GM19023 (cell line): ENCODE results near the gene LRP8.
"Not testable (repeated sequence)": the region's sequence is repeated elsewhere in the genome, so short reads cannot be mapped to it uniquely, and the experiment has no call there.

ENCODE experiments used
- ATAC-seq: cut with Tn5 transposase; IDR thresholded peaks from one replicate; pipeline ENCODE4 v1.9.1; 2021; ENCODE audit warnings: mild to moderate bottlenecking, moderate library complexity; ENCODE audit not compliant: unreplicated experiment

The LRP8 gene

DNA sequence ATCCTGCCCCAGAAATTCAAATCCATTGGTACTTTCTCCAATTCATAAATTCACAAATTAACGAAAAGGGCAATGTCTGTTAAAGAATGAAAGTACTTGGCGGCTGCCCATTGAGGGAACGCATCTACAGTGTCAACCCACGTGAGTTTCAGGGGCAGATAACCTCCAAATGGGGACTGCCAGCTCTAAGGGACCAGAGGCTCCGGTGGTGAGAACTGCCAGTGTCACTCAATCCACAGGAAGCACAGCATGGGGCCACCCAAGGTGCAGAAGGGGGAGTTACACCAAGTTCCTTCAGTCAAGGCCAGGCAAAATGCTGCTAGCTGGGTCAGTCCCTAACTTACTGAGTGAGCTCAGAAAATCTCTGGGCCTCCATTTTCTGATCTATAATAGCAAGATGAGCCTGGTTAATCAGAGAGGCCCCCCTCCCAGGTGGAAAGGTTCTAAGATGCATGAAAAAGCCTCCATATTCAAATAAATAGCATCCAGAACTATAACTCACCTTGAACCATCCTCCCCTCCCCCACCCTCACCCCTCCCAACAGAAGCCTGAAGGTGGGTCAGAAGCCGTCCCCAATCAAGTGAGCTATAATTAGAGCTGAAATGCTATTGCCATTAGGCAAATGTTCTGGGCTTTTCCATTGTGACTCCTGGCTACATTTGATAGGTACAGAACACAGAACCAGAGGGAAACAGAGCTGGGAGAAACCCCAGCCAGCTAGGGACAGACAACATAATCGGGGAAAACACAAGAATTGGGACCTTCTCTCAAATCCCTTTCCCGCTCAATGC lies 41.7 kb downstream of the LRP8 start:
- no peak for ATAC-seq

GRCh38 chr1:53285546-53285945 lies 42.3 kb downstream of the LRP8 start:
- no peak for ATAC-seq

DNA sequence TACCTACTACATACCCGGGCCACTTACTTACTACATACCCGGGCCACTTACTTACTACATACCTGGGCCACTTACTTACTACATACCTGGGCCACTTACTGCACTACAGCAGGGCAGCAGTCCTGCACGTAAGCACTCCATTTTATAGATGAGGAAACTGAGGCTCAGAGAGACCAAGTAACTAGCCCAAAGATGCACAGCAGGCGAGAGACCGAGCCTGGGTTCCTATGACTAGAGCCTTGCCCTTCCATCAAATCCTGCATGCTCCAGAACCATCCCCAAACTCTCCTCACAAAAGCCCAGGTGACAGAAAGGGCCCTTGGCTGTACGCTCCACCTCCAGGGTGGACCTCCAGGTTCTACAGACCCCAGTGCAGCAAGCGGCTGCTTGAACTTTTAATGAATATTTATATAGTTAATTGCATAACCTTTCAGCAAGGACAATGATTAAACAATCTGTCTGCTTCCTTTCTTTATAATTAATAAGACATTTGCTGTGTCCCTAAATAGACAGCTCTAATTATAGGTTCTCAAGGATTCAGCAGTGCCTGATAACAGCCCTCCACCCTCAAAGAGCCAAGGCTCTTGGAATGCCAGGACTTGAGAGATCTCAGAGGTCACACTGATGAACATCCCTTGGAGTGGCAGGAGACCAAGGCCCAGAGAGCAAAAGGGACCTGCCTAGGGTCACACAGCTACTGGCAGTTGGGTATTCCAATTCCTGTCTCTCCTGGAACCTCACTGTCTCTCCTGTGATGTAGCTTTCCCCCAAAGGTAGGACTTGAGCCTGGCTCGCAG lies 43.4 kb downstream of the LRP8 start:
- no peak for ATAC-seq

GRCh38 chr1:53283156-53283555 lies 44.7 kb downstream of the LRP8 start:
- not testable (repeated sequence) for ATAC-seq

GRCh38 chr1:53281133-53281532 lies 46.7 kb downstream of the LRP8 start:
- no peak for ATAC-seq

- no peak for ATAC-seq
Measured at GRCh38 chr1:53280496-53280895, 47.4 kb downstream of the LRP8 start.

DNA sequence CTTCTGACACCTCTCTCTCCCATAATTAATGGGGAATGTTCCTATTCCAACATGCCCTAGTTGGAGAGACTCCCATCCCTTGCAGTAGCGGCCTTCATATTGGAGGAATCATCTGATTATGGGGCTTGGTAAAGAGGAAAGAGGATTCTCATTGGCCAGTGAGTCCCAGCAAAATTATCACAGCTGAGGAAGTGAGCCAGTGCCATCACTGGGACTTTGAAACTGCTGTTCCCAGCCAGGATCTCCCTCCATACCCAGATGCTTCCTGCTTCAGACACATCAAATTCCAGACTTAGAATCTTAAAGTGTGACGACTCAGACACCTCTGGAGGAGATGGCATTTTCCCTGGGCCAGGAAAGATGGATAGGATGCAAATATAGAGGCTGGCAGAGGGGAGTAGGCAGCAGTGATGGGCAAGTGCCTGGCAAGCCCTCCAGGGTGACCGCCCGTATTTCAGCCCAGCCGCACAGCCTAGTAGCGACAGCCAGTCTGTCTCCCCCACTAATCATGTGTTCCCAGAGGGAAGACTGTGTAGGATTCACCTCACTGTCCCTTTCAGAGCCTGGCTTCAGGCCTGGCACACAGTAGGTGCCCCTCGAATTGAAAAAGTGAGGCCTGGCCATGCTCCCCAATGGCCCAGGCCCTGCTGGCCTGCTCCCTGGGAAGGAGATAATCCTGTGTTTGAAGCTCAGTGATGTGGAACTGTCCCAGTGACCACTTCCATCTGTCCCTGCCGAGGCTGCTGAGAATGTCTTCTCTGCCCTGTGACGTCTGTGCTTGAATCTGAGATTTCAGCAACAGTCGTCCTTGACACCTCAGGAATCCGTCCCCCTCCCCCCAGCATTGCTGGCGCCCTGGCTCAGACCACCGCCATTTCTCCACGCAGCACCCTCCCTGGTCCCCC lies 48.3 kb downstream of the LRP8 start:
- ATAC-seq: no peak

GRCh38 chr1:53278298-53278725 lies 49.6 kb downstream of the LRP8 start:
- no peak for ATAC-seq

GRCh38 chr1:53277326-53277725 lies 50.5 kb downstream of the LRP8 start:
- ATAC-seq: no peak

DNA sequence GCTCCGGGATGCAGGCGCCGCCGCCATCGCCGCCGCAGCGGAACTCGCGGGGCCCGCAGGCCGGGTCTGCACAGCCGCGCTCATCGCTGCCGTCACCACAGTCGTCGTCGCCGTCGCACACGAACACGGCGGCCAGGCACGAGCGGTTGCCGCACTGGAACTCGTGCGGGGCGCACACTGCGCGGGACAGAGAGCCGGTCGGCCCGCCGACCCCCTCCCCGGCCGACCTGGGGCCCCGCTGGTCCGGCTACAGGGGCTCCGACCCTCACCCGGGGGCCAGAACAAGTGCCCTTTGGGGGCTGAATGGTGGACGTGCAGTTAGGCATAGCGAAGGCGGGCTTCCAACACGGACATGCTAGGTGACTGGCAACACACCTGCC lies 51.0 kb downstream of the LRP8 start:
- no peak for ATAC-seq

GRCh38 chr1:53276153-53276901 lies 51.5 kb downstream of the LRP8 start:
- no peak for ATAC-seq

- ATAC-seq: no peak
Measured at GRCh38 chr1:53275566-53275965, 52.3 kb downstream of the LRP8 start.

DNA sequence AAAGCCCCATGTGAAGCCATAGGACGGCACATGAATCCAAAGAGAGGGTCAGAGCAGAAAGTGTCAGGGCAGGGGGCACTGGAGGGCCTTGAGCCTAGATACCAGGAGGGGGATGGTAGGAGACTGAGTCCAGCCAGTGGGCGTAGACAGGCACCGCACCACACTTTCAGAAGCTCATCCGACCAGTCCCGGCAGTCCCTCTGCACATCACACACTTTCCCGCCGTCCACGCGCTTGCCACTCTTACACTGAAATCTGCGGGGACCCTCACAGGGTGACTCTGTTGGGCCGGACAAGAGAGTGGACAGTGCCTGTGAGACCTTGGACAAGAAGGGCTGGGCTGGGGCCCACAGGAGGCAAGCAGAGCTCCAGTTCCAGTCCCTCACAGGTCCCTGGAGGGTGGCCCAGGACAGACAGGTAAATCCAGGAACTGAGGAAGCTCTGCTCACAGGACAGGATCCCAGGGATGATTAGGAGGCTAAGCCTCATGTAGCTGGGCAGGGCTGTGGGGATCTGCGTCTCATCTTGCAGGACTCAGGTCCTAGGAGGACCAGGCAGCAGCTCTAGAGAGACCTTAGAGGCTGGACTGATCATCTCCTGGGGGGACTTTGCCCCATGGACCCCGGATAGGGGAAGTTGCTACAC lies 53.2 kb downstream of the LRP8 start:
- no peak for ATAC-seq

DNA sequence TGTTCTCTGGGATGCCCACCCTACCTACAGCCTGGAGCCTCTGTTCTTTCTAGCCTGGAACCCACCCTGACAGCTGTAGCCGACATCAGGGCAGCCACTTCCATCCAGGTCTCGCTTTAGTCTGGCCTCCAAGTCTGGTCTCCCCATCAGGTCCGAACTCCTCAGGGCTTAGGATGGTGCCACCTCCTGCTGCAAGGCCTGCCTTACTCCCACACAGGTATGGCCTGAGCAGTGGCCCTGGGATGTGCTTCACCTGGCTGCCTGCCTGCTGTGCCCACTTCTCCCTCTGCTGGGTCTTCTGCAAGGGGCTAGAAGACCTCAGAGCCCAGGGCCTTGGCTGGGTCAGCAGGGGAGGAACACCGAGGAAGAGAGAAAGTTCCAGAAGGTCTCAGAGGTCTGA lies 53.8 kb downstream of the LRP8 start:
- no peak for ATAC-seq

GRCh38 chr1:53273526-53273925 lies 54.3 kb downstream of the LRP8 start:
- ATAC-seq: no peak

DNA sequence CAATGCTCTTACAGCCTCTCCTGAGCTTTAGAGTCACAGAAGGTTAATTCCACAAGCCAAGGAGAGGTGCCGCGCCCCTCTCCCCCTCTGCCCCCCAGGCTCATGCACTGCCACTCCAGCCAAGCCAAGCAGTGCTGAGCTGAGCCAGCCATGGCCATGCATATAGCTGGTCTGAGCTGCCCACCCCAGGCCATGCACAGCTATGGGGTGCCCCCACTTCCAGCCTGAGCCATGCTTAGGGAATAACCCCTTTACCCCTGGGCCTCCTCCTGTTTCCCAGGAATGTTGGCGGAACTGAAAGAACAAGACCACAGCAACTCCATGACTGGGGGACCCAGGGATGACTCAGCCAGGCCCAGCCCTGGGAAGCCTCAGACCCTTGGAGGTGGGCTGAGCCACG lies 55.5 kb downstream of the LRP8 start:
- ATAC-seq: no peak

DNA sequence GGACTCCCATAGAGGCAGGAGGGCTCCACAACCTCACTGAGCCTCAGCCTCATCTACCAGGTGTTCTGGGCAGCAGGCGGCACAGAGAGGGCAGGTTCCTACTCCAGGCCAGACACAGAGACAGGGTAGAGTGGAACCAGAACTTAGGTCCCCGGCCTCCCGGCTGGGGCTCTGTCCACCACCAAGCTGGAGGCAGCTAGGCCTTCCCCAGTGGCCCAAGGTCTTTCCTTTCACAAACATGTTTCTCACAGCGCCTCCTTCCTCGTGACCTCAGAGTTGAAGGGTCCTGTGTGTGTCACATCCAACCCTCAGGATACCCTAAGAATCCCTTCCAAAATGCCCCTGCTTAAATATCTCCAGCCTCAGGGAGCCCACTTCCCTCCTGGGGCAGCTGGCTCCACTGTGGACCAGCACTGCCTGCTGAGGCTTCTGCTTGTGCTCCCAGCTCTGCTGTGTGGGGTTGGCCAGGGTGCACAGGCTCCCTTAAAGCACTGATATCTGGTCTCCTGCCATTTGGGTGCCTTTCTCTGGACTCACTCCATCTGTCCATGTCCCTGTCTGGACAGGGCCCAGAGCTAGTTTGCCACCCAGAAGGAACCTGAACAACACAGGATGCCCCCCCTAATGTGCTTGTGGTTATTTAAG lies 56.3 kb downstream of the LRP8 start:
- ATAC-seq: no peak

- ATAC-seq: no peak
Measured at GRCh38 chr1:53270873-53271272, 57.0 kb downstream of the LRP8 start.

DNA sequence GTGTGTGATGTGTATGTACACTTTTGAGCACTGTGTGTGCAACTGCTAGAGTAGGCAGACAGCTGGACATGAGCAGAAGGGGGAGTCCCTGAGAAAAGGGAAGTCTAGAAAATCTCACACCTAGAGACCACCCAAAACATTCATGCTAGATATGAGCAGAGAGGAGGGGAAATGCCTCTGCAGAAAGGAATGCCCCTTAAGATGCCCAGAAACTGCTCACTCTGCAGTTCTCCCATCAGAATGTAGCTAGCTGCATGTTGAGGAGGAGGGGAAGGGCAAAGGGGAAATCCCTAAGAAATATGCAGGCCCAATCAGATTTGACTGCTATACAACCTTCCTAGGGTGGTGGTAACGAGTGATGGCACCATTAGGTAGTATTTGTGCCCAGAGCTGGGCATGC lies 57.8 kb downstream of the LRP8 start:
- no peak for ATAC-seq

DNA sequence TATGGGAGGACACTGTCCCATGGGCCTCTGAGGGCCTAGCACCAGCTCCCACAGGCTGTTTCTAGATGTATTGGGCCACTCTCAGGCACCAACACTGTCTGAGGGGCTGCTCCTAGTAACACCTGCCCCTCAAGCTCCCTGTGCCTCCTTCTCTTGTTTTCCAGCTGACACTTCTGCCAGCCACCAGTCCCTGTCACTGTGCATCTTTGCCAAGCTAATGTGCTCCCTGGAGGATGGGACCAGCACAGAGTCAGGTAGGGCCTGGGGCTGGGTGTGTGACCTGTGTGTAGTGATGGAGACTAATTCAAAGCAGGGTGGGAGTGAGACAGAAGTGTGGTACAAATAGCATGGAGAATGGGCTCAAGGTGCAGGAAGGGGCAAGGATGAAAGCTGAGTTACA lies 60.1 kb downstream of the LRP8 start:
- ATAC-seq: no peak
